Suprapubic skin (tissue), 3 donors: ENCODE measurements around the gene TEX264.

Experiments
- CTCF ChIP-seq, 2 donors: fragments of 200-600 bp in 1 of 2; fragments of 450-650 bp in 1 of 2; sonication (generic) in 1 of 2; IDR thresholded peaks; one replicate each; pipeline ENCODE4 v1.5.1; 2016 to 2019; ENCODE audit warnings: antibody characterized with exemption in 2 of 2, mild to moderate bottlenecking in 1 of 2, moderate library complexity in 1 of 2
- POLR2AphosphoS5 ChIP-seq, 3 donors: sonication (generic); formaldehyde crosslinking; IDR thresholded peaks; one replicate each; pipeline ENCODE4 v1.6.1; 2017; ENCODE audit warnings: antibody characterized with exemption in 3 of 3

- TF ChIP-seq CTCF (IDR thresholded peaks at IDR 0.05): no peak
- TF ChIP-seq POLR2AphosphoS5 (IDR thresholded peaks at IDR 0.05): no peak
Measured at GRCh38 chr3:51686512-51687215, 15.6 kb downstream of the TEX264 start.
